WTC11 (cell line): ENCODE measurements around the gene ZNF598. TPM values are rescaled to one million over a fixed set of nuclear protein-coding genes. Genes with fewer than 3 reads are reported as not detected.
A peak's percentile ranks its signal among the peaks of the same experiment; 100 is the strongest.

Experiments used
- ATAC-seq: fragments of 200-7000 bp; cut with Tn5 transposase; 2 replicates; pipeline ENCODE4 v1.10.0; 2021; ENCODE audit warnings: mild to moderate bottlenecking, moderate library complexity
- CTCF ChIA-PET: fragments of 300-600 bp; sonication (Branson Sonifier 250); formaldehyde crosslinking; loops from one replicate; lab custom pipeline; 2021; ENCODE audit warnings: antibody characterized with exemption; lab: Charles Lee
- POLR2A ChIA-PET: fragments of 350-600 bp; sonication (Branson Sonifier 250); formaldehyde crosslinking; loops from one replicate; lab custom pipeline; 2021; ENCODE audit warnings: antibody characterized with exemption; lab: Charles Lee
- DNase-seq: peaks from one replicate; pipeline ENCODE4 v3.0.0; 2021; ENCODE audit warnings: low spot score
- H3K27ac Mint-ChIP-seq: 2 replicates; pipeline ENCODE4 v1.8.0; 2021; ENCODE audit warnings: mixed read lengths
- H3K27me3 Mint-ChIP-seq: 2 replicates; pipeline ENCODE4 v1.8.0; 2021; ENCODE audit warnings: low read depth, mild to moderate bottlenecking, moderate library complexity, mixed read lengths
- H3K36me3 Mint-ChIP-seq: 2 replicates; pipeline ENCODE4 v1.8.0; 2021; ENCODE audit warnings: mixed read lengths
- H3K4me1 Mint-ChIP-seq: 2 replicates; pipeline ENCODE4 v1.8.0; 2022; ENCODE audit warnings: mixed read lengths
- H3K4me3 Mint-ChIP-seq: 2 replicates; pipeline ENCODE4 v1.8.0; 2021; ENCODE audit warnings: mild to moderate bottlenecking, moderate library complexity, mixed read lengths
- H3K9me3 Mint-ChIP-seq: 2 replicates; pipeline ENCODE4 v1.8.0; 2021; ENCODE audit warnings: mixed read lengths
- CREM ChIP-seq: sonication (generic); formaldehyde crosslinking; IDR thresholded peaks from 2 replicates; pipeline ENCODE4 v1.8.1; 2022; ENCODE audit warnings: mild to moderate bottlenecking, missing genetic modification reagents, moderate library complexity
- FOXK1 ChIP-seq: sonication (generic); formaldehyde crosslinking; IDR thresholded peaks from 2 replicates; pipeline ENCODE4 v1.8.0; 2022; ENCODE audit warnings: mild to moderate bottlenecking, moderate library complexity, missing genetic modification reagents
- GABPB1 ChIP-seq: sonication (generic); formaldehyde crosslinking; IDR thresholded peaks from 2 replicates; pipeline ENCODE4 v1.8.1; 2023; ENCODE audit warnings: mild to moderate bottlenecking, missing genetic modification reagents
- HMGA2 ChIP-seq: fragments of 250-450 bp; sonication (Bioruptor Pico); IDR thresholded peaks from 2 replicates; pipeline ENCODE4 v1.4.0; 2021; ENCODE audit warnings: mild to moderate bottlenecking, moderate library complexity
- JAZF1 ChIP-seq: fragments of 250-450 bp; sonication (Bioruptor Pico); IDR thresholded peaks from 2 replicates; pipeline ENCODE4 v1.9.0; 2021; ENCODE audit warnings: moderate library complexity, mild to moderate bottlenecking, inconsistent platforms
- OVOL2 ChIP-seq: fragments of 250-450 bp; sonication (Bioruptor Pico); IDR thresholded peaks from 2 replicates; pipeline ENCODE4 v1.9.0; 2021; ENCODE audit warnings: mild to moderate bottlenecking, borderline replicate concordance
- SP1 ChIP-seq: sonication (generic); formaldehyde crosslinking; conservative IDR thresholded peaks from 2 replicates; pipeline ENCODE4 v1.8.1; 2022; ENCODE audit warnings: missing genetic modification reagents
- ZBTB21 ChIP-seq: sonication (generic); formaldehyde crosslinking; IDR thresholded peaks from 2 replicates; pipeline ENCODE4 v1.8.1; 2023; ENCODE audit warnings: mild to moderate bottlenecking, missing genetic modification reagents, borderline replicate concordance
- ZNF121 ChIP-seq: sonication (generic); formaldehyde crosslinking; IDR thresholded peaks from 2 replicates; pipeline ENCODE4 v1.8.0; 2023; ENCODE audit warnings: missing genetic modification reagents
- ZNF263 ChIP-seq: sonication (generic); formaldehyde crosslinking; IDR thresholded peaks from 2 replicates; pipeline ENCODE4 v1.8.1; 2022; ENCODE audit warnings: low read depth, mild to moderate bottlenecking, moderate library complexity, missing genetic modification reagents
- total RNA-seq: library from RNA; stranded (reverse); gene quantifications from 3 replicates; pipeline ENCODE4 v1.2.3, GENCODE V29; 2021
- TF ChIP-seq, protein P1 (sequence below): sonication (generic); formaldehyde crosslinking; IDR thresholded peaks from 2 replicates; pipeline ENCODE4 v1.8.1; 2023; ENCODE audit warnings: mild to moderate bottlenecking, missing genetic modification reagents
- TF ChIP-seq, protein P2 (sequence below): fragments of 250-450 bp; sonication (Bioruptor Pico); conservative IDR thresholded peaks from 2 replicates; pipeline ENCODE4 v1.9.0; 2021; ENCODE audit warnings: mild to moderate bottlenecking
- TF ChIP-seq, protein P3 (sequence below): fragments of 250-450 bp; sonication (Bioruptor Pico); IDR thresholded peaks from 2 replicates; pipeline ENCODE4 v2.1.2; 2022; ENCODE audit warnings: mild to moderate bottlenecking, moderate library complexity
- TF ChIP-seq, protein P4 (sequence below): sonication (generic); formaldehyde crosslinking; IDR thresholded peaks from 2 replicates; pipeline ENCODE4 v1.8.1; 2023; ENCODE audit warnings: mild to moderate bottlenecking, missing genetic modification reagents, borderline replicate concordance

ZNF598 gene
- total RNA-seq, 1 experiment from 2014 or later = 66.4 TPM

GRCh38 chr16:2030036-2030435, 20.4 kb upstream of the ZNF598 start:
- no peaks in the 10 kb centered on the region for H3K36me3 Mint-ChIP-seq
- POLR2A ChIA-PET = no interaction called here
- ATAC-seq (no peak), DNase-seq (no peak)
- H3K27ac Mint-ChIP-seq = no peak overlapping the region
- 0 out of 2 replicates have a peak, but pooled peaks cover 4% of the 10 kb centered on the region for H3K4me1 Mint-ChIP-seq
- TF ChIP-seq CREM (CRISPR knock-in tag) (no peak), ZNF121 (CRISPR knock-in tag) (0 out of 2 replicates have a peak, but pooled peaks have one; percentile 15)
- H3K27me3 Mint-ChIP-seq = peaks cover 22% of the 10 kb centered on the region
- H3K4me3 Mint-ChIP-seq = no peak overlapping the region
- CTCF ChIA-PET = interaction anchor here (0.8 to 2.7 kb wide), 4 partner anchors 12 to 26 kb away, joined by 3 to 12 read pairs (median 3); partner anchors contain the start of genes NTHL1 and TSC2
- H3K9me3 Mint-ChIP-seq = no peaks in the 10 kb centered on the region

DNA sequence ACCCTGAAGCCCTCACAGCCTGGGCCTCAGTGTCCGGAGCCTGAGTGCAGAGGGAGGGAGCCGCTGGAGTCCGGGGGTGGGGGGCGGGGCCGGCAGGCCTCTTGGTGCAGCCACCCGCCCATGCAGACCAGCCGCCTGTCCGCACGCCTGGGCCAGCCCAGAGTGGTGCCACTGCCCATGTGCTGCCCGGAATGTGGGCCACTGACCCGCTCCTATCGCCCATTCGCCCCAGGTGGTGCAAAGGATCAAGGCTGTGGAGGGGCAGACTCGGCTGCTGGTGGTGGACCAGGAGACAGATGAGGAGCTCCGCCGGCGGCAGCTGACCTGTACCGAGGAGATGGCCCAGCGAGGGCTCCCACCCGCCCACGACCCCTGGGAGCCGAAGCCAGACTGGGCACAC, 19.7 kb upstream of the ZNF598 start:
- Mint-ChIP-seq H3K36me3 (no peaks in the 10 kb centered on the region), H3K9me3 (no peaks in the 10 kb centered on the region), H3K27me3 (peaks cover 26% of the 10 kb centered on the region), H3K4me1 (peaks cover 4% of the 10 kb centered on the region; the same call in 1 of the 2 replicates), H3K27ac (no peak overlapping the region), H3K4me3 (no peak overlapping the region)
- ChIA-PET POLR2A (no interaction called here), CTCF (interaction anchor here (0.8 to 2.7 kb wide), 3 partner anchors 13 to 25 kb away, joined by 3 to 12 read pairs (median 3); partner anchors contain the start of genes NTHL1 and TSC2)
- ATAC-seq = no peak
- no peak for DNase-seq
- TF ChIP-seq GABPB1 (CRISPR knock-in tag) (no peak), ZNF263 (0 out of 2 replicates have a peak, but pooled peaks have one; percentile 19)

GRCh38 chr16:2028620-2029220, 19.1 kb upstream of the ZNF598 start:
- ATAC-seq = no peak
- H3K36me3 Mint-ChIP-seq = no peaks in the 10 kb centered on the region
- DNase-seq = no peak
- TF ChIP-seq CREM (CRISPR knock-in tag) (no peak), SP1 (no peak), JAZF1 (CRISPR knock-in tag) (no peak)
- TF ChIP-seq, protein P1, sequence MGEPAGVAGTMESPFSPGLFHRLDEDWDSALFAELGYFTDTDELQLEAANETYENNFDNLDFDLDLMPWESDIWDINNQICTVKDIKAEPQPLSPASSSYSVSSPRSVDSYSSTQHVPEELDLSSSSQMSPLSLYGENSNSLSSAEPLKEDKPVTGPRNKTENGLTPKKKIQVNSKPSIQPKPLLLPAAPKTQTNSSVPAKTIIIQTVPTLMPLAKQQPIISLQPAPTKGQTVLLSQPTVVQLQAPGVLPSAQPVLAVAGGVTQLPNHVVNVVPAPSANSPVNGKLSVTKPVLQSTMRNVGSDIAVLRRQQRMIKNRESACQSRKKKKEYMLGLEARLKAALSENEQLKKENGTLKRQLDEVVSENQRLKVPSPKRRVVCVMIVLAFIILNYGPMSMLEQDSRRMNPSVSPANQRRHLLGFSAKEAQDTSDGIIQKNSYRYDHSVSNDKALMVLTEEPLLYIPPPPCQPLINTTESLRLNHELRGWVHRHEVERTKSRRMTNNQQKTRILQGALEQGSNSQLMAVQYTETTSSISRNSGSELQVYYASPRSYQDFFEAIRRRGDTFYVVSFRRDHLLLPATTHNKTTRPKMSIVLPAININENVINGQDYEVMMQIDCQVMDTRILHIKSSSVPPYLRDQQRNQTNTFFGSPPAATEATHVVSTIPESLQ = no peak
- TF ChIP-seq, protein P2, sequence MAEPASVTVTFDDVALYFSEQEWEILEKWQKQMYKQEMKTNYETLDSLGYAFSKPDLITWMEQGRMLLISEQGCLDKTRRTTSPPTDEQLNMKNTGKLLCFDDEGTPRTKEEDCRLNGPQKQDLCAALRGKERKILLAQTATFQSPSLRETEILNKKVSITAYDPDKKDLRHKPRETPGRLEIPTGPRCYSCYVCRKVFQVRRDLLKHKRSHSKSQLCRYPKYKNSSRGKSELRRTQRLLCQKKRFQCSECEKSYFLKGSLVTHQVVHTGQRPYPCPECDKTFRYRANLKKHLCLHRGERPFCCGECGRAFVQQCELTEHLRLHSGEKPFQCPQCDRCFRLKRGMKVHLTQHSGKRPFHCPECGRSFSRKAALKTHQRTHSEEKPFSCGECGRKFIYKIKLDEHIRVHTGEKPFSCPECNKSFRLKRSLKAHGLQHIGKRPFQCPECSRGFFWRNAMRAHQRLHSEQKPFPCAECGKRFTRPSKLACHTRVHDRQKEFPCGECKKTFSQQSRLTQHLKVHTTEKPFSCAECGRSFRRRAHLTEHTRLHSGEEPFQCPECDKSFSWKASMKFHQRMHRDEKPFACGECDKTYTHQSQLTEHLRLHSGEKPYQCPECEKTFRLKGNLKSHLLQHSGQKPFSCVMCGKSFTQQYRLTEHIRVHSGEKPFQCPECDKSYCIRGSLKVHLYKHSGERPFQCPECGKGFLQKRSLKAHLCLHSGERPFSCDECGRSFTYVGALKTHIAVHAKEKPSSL (CRISPR knock-in tag) = no peak
- POLR2A ChIA-PET = no interaction called here
- peaks cover 26% of the 10 kb centered on the region for H3K27me3 Mint-ChIP-seq
- no peaks in the 10 kb centered on the region for H3K9me3 Mint-ChIP-seq
- H3K4me1 Mint-ChIP-seq = peaks cover 8% of the 10 kb centered on the region
- CTCF ChIA-PET = interaction anchor here (0.9 to 2.7 kb wide), 4 partner anchors 12 to 28 kb away, joined by 3 to 16 read pairs (median 10); no protein-coding TSS in a partner anchor
- H3K4me3 Mint-ChIP-seq = no peak overlapping the region
- no peak overlapping the region for H3K27ac Mint-ChIP-seq

- ATAC-seq (no peak), DNase-seq (no peak)
- peaks cover 26% of the 10 kb centered on the region for H3K27me3 Mint-ChIP-seq
- H3K27ac Mint-ChIP-seq = no peak overlapping the region
- CTCF ChIA-PET = interaction anchor here (0.9 to 2.3 kb wide), 4 partner anchors 12 to 112 kb away, joined by 3 to 16 read pairs (median 8); no protein-coding TSS in a partner anchor
- no peaks in the 10 kb centered on the region for H3K9me3 Mint-ChIP-seq
- peaks cover 8% of the 10 kb centered on the region for H3K4me1 Mint-ChIP-seq
- H3K4me3 Mint-ChIP-seq = peak overlapping the region; percentile 75
- no peaks in the 10 kb centered on the region for H3K36me3 Mint-ChIP-seq
- POLR2A ChIA-PET = no interaction called here
- TF ChIP-seq FOXK1 = no peak
- no peak for TF ChIP-seq ZBTB21 (CRISPR knock-in tag)
- TF ChIP-seq, protein P3, sequence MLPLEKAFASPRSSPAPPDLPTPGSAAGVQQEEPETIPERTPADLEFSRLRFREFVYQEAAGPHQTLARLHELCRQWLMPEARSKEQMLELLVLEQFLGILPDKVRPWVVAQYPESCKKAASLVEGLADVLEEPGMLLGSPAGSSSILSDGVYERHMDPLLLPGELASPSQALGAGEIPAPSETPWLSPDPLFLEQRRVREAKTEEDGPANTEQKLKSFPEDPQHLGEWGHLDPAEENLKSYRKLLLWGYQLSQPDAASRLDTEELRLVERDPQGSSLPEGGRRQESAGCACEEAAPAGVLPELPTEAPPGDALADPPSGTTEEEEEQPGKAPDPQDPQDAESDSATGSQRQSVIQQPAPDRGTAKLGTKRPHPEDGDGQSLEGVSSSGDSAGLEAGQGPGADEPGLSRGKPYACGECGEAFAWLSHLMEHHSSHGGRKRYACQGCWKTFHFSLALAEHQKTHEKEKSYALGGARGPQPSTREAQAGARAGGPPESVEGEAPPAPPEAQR (CRISPR knock-in tag) = no peak
- TF ChIP-seq HMGA2 (CRISPR knock-in tag) = no peak
- TF ChIP-seq, protein P2 (CRISPR knock-in tag) = no peak
- TF ChIP-seq, protein P4, sequence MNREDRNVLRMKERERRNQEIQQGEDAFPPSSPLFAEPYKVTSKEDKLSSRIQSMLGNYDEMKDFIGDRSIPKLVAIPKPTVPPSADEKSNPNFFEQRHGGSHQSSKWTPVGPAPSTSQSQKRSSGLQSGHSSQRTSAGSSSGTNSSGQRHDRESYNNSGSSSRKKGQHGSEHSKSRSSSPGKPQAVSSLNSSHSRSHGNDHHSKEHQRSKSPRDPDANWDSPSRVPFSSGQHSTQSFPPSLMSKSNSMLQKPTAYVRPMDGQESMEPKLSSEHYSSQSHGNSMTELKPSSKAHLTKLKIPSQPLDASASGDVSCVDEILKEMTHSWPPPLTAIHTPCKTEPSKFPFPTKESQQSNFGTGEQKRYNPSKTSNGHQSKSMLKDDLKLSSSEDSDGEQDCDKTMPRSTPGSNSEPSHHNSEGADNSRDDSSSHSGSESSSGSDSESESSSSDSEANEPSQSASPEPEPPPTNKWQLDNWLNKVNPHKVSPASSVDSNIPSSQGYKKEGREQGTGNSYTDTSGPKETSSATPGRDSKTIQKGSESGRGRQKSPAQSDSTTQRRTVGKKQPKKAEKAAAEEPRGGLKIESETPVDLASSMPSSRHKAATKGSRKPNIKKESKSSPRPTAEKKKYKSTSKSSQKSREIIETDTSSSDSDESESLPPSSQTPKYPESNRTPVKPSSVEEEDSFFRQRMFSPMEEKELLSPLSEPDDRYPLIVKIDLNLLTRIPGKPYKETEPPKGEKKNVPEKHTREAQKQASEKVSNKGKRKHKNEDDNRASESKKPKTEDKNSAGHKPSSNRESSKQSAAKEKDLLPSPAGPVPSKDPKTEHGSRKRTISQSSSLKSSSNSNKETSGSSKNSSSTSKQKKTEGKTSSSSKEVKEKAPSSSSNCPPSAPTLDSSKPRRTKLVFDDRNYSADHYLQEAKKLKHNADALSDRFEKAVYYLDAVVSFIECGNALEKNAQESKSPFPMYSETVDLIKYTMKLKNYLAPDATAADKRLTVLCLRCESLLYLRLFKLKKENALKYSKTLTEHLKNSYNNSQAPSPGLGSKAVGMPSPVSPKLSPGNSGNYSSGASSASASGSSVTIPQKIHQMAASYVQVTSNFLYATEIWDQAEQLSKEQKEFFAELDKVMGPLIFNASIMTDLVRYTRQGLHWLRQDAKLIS = no peak
- TF ChIP-seq OVOL2 (CRISPR knock-in tag) = no peak
Measured at GRCh38 chr16:2028146-2028545, 18.5 kb upstream of the ZNF598 start.
